Uterus (tissue), 4 donors: ENCODE data around the gene ANKS6. TPM values are rescaled to one million over a fixed set of nuclear protein-coding genes. Genes with fewer than 3 reads are reported as not detected.

Source experiments
- DNase-seq, 2 donors: peaks; one replicate each; pipeline ENCODE4 v3.0.0-alpha.2; 2019 to 2020
- H3K27ac ChIP-seq, 2 donors: fragments of 200-600 bp; sonication (generic); 1 replicate in 1 of 2; 2 replicates in 1 of 2; pipeline ENCODE4 v1.5.1; 2016 to 2018
- H3K27me3 ChIP-seq, 2 donors: fragments of 200-600 bp; sonication (generic); one replicate each; pipeline ENCODE4 v1.5.1; 2018 to 2019; ENCODE audit warnings: control low read depth in 1 of 2
- H3K36me3 ChIP-seq, 2 donors: fragments of 200-600 bp; sonication (generic); one replicate each; pipeline ENCODE4 v1.5.1; 2019; ENCODE audit warnings: control low read depth in 1 of 2
- H3K4me1 ChIP-seq, 2 donors: fragments of 200-600 bp; sonication (generic); one replicate each; pipeline ENCODE4 v1.5.1; 2018 to 2019; ENCODE audit warnings: control low read depth in 1 of 2
- H3K4me3 ChIP-seq, 2 donors: fragments of 200-600 bp; sonication (generic); 1 replicate in 1 of 2; 2 replicates in 1 of 2; pipeline ENCODE4 v1.5.1; 2018 to 2019; ENCODE audit warnings: mild to moderate bottlenecking in 1 of 2
- H3K9me3 ChIP-seq, 2 donors: fragments of 200-600 bp; sonication (generic); one replicate each; pipeline ENCODE4 v1.5.1; 2019; ENCODE audit warnings: control low read depth in 1 of 2
- CTCF ChIP-seq, 4 experiments: fragments of 200-600 bp in 2 of 4; fragments of 450-650 bp in 2 of 4; sonication (generic) in 2 of 4; IDR thresholded peaks; one replicate each; pipeline ENCODE4 v1.5.1; 2016 to 2019; ENCODE audit warnings: antibody characterized with exemption in 4 of 4, mild to moderate bottlenecking in 2 of 4, moderate library complexity in 1 of 4
- POLR2A ChIP-seq, 2 donors: fragments of 450-650 bp; IDR thresholded peaks; one replicate each; pipeline ENCODE4 v1.6.1; 2016; ENCODE audit warnings: antibody characterized with exemption in 2 of 2, mild to moderate bottlenecking in 1 of 2, moderate library complexity in 1 of 2
- intact Hi-C: fragments of 100-400 bp; cut with DNase I; formaldehyde crosslinking; loops from one replicate; pipeline ENCODE4 v1.15.1; 2023; ENCODE audit warnings: low total_unique reads
- total RNA-seq, 4 donors: library from RNA; depleted of rRNA in 3 of 4; stranded (reverse); fragments of >200 nt in 3 of 4; gene quantifications; one replicate each; pipeline versions ENCODE4 v1.1.0 to v1.2.4, GENCODE V29; 2014 to 2023
- donor health status: DM: yes; HTN: yes; CAD: no.

The ANKS6 gene
- total RNA-seq, 4 donors from 2014 or later: 2.6 to 26.9 (median 13.7) TPM

DNA sequence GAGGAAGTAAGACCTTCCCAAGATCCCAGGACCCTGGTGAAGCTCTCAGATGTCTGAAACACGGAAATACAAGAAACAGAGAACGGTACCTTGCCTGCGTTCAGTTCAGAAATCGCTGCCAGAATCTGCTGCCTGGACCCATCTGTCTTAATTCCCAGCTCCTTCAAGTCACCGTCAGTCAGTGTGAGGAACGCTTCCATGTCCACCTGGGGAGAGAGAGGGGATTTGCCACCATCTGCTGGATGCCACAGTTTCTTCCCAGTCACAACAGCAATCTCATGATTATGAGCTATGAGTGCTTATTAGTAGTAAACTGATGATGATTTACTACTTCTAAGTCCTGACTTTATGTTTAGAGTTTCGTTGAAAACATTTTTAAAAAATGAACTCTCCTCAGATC, 50.9 kb downstream of the ANKS6 start:
- no peak overlapping the region for H3K4me3 ChIP-seq
- no peaks in the 10 kb centered on the region for H3K4me1 ChIP-seq
- intact Hi-C loops: no loop called here
- H3K27me3 ChIP-seq: no peaks in the 10 kb centered on the region
- no peaks in the 10 kb centered on the region for H3K9me3 ChIP-seq
- H3K36me3 ChIP-seq: no peaks in the 10 kb centered on the region
- H3K27ac ChIP-seq: no peak overlapping the region
- no peak for DNase-seq
- TF ChIP-seq POLR2A (IDR thresholded peaks at IDR 0.05): no peak
- TF ChIP-seq CTCF (IDR thresholded peaks at IDR 0.05): no peak

- TF ChIP-seq POLR2A (IDR thresholded peaks at IDR 0.05) (no peak), CTCF (IDR thresholded peaks at IDR 0.05) (no peak)
- H3K27ac ChIP-seq: no peak overlapping the region
- intact Hi-C loops: no loop called here
- DNase-seq: no peak
- no peaks in the 10 kb centered on the region for H3K36me3 ChIP-seq
- no peaks in the 10 kb centered on the region for H3K9me3 ChIP-seq
- H3K27me3 ChIP-seq: no peaks in the 10 kb centered on the region
- H3K4me3 ChIP-seq: no peak overlapping the region
- H3K4me1 ChIP-seq: no peaks in the 10 kb centered on the region
These were observed 52.3 kb downstream of the ANKS6 start for GRCh38 chr9:98743818-98744611.

GRCh38 chr9:98743329-98743728, 53.0 kb downstream of the ANKS6 start:
- H3K4me3 ChIP-seq: no peak overlapping the region
- no peaks in the 10 kb centered on the region for H3K36me3 ChIP-seq
- intact Hi-C loops: no loop called here
- no peak for DNase-seq
- H3K27me3 ChIP-seq: no peaks in the 10 kb centered on the region
- H3K4me1 ChIP-seq: no peaks in the 10 kb centered on the region
- no peak overlapping the region for H3K27ac ChIP-seq
- no peaks in the 10 kb centered on the region for H3K9me3 ChIP-seq
- no peak for TF ChIP-seq POLR2A (IDR thresholded peaks at IDR 0.05)
- TF ChIP-seq CTCF (IDR thresholded peaks at IDR 0.05): no peak

DNA sequence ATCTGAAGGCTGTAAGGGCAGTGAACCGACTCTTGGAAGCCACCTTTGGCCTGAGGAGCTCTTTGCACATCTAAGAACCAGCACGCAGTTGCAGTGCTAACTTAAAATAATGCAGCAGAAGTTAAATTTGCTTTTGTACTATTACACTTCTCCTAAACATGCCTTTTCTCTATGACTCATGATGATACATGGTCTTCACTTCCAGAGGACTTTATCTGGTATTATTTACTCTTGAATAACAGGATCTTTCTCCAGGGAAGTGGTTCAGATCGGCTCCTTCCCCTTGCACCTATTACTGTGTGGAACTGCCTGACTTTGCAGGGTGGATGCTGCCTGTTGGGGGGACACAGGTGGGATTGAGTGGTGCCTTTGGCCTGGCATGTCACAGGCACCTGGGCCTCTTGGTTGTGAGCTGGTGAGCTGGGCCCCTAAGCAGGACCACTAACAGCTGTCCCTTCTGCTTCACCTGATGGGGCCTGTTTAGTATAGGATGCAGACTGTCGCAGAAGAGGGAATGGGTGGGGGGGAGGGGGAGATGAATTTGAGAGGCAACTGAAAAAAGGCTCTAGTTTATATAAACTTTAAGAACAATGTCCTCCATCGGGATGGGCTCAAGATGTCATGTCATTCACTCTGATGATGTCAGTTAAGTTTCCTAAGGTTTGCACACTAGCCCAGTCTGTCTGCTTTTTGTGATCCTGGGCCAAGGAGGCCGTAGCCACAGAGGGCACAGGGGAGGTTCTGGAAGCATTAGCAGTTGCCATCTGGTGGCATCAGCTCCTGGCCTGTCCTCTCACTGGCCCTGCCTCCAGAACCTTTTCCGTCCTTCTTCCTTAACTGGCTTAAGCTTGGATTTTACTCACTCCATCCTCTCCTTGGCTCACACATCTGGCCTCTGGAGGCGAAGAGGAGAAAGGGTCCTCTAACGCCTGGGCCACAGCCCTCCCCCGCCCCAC, 53.8 kb downstream of the ANKS6 start:
- H3K36me3 ChIP-seq: no peaks in the 10 kb centered on the region
- no peaks in the 10 kb centered on the region for H3K27me3 ChIP-seq
- no peaks in the 10 kb centered on the region for H3K4me1 ChIP-seq
- TF ChIP-seq POLR2A (IDR thresholded peaks at IDR 0.05) (no peak), CTCF (IDR thresholded peaks at IDR 0.05) (no peak)
- no peak for DNase-seq
- no peaks in the 10 kb centered on the region for H3K9me3 ChIP-seq
- H3K4me3 ChIP-seq: no peak overlapping the region
- H3K27ac ChIP-seq: no peak overlapping the region
- intact Hi-C loops: no loop called here
